ENCODE results near the gene FMOD. TPM values are rescaled to one million over a fixed set of nuclear protein-coding genes. Genes with fewer than 3 reads are reported as not detected.
A peak's percentile ranks its signal among the peaks of the same experiment; 100 is the strongest.

FMOD gene
- total RNA-seq, result 10 to 100 TPM; 13.3 to 36.6 (median 22.9) TPM

- TF ChIP-seq EP300 (IDR thresholded peaks at IDR 0.05) (no peak), POLR2A (IDR thresholded peaks at IDR 0.05) (no peak)
- Histone ChIP-seq H3K27me3 (no peaks in the 10 kb centered on the region), H3K9me3 (no peaks in the 10 kb centered on the region), H3K4me1 (peaks cover 25% of the 10 kb centered on the region), H3K4me3 (peak within 1 kb of the TSS; percentile 34), H3K36me3 (no peaks in the 10 kb centered on the region), H3K27ac (peak within 1 kb of the TSS; percentile 54)
- peak in 1 of 2 donors; percentile 89 for DNase-seq (ENCODE audit: low spot score in 2 of 2)
- WGBS, result 18% methylated on average over 16 of the region's 17 CpGs
Measured at GRCh38 chr1:203351037-203351625, at the start of gene FMOD. TSS of gene FMOD (minus strand) at chr1:203351122. CDS start at chr1:203348270, 2,852 bp downstream.

- TF ChIP-seq POLR2A (IDR thresholded peaks at IDR 0.05), result no peak
- TF ChIP-seq, protein P1, sequence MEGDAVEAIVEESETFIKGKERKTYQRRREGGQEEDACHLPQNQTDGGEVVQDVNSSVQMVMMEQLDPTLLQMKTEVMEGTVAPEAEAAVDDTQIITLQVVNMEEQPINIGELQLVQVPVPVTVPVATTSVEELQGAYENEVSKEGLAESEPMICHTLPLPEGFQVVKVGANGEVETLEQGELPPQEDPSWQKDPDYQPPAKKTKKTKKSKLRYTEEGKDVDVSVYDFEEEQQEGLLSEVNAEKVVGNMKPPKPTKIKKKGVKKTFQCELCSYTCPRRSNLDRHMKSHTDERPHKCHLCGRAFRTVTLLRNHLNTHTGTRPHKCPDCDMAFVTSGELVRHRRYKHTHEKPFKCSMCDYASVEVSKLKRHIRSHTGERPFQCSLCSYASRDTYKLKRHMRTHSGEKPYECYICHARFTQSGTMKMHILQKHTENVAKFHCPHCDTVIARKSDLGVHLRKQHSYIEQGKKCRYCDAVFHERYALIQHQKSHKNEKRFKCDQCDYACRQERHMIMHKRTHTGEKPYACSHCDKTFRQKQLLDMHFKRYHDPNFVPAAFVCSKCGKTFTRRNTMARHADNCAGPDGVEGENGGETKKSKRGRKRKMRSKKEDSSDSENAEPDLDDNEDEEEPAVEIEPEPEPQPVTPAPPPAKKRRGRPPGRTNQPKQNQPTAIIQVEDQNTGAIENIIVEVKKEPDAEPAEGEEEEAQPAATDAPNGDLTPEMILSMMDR (IDR thresholded peaks at IDR 0.05), result no peak
- no peak for DNase-seq (ENCODE audit: low spot score in 2 of 2)
- 76% methylated on average over 7 of the region's 7 CpGs for WGBS
- H3K36me3 ChIP-seq, result no peaks in the 10 kb centered on the region
- no peaks in the 10 kb centered on the region for H3K27me3 ChIP-seq
- H3K4me3 ChIP-seq, result no peak overlapping the region
- no peaks in the 10 kb centered on the region for H3K9me3 ChIP-seq
- H3K27ac ChIP-seq, result no peak overlapping the region
- peaks cover 2% of the 10 kb centered on the region for H3K4me1 ChIP-seq
Measured at GRCh38 chr1:203396595-203397194, 45.8 kb upstream of the FMOD start.

GRCh38 chr1:203395751-203396150 lies 44.8 kb upstream of the FMOD start:
- Histone ChIP-seq H3K4me1 (no peaks in the 10 kb centered on the region), H3K36me3 (no peaks in the 10 kb centered on the region), H3K27me3 (no peaks in the 10 kb centered on the region), H3K27ac (no peak overlapping the region), H3K9me3 (no peaks in the 10 kb centered on the region), H3K4me3 (no peak overlapping the region)
- WGBS, result 51% methylated on average over 6 of the region's 6 CpGs
- DNase-seq (ENCODE audit: low spot score in 2 of 2), result no peak
- TF ChIP-seq, protein P1 (IDR thresholded peaks at IDR 0.05), result no peak
- no peak for TF ChIP-seq POLR2A (IDR thresholded peaks at IDR 0.05)
- TF ChIP-seq EP300 (IDR thresholded peaks at IDR 0.05), result no peak
- TF ChIP-seq POLR2AphosphoS5 (IDR thresholded peaks at IDR 0.05), result no peak

DNA sequence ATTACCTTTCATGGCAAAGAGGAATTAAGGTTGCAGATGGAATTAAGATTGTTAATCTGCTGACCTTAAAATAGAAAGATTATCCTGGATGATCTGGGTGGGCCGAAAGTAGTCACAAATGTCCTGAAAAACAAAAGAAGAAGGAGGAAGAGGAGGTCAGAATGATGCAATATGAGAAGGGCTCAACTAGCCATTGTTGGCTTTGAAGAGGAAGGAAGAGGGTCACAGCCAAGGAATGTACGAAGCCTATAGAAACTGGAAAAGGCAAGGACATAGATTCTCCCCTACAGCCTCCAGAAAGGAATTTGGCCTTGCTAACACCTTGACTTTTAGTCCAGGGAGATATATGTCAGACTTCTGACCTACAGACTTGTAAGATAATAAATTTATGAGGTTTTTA lies 39.4 kb upstream of the FMOD start:
- no peaks in the 10 kb centered on the region for H3K27me3 ChIP-seq
- no peaks in the 10 kb centered on the region for H3K4me1 ChIP-seq

DNA sequence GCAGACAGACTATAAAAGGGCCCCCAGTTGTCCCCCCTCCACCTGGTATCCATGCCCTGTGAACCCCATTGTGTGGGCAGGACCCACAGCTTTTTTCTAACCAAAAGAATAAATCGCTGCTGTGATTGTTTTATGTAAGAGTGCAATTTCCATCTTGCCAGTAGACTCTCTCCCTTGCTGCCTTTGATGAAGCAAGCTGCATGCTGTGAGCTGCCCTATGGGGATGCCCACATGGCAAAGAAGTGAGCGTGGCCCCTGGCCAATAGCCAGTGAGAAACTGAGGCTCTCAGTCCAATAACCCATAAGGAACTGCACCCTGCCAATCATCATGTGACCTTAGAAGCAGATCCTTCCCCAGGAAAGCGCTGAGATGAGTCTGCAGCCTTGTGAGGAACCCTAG lies 37.8 kb upstream of the FMOD start:
- WGBS, result 78% methylated on average over 3 of the region's 3 CpGs
- no peak for TF ChIP-seq EP300 (IDR thresholded peaks at IDR 0.05)
- TF ChIP-seq, protein P1 (IDR thresholded peaks at IDR 0.05), result no peak
- TF ChIP-seq POLR2AphosphoS5 (IDR thresholded peaks at IDR 0.05), result no peak
- TF ChIP-seq POLR2A (IDR thresholded peaks at IDR 0.05), result no peak
- H3K4me3 ChIP-seq, result no peak overlapping the region
- DNase-seq (ENCODE audit: low spot score in 2 of 2), result no peak
- no peaks in the 10 kb centered on the region for H3K36me3 ChIP-seq
- H3K4me1 ChIP-seq, result no peaks in the 10 kb centered on the region
- H3K27ac ChIP-seq, result no peak overlapping the region
- no peaks in the 10 kb centered on the region for H3K9me3 ChIP-seq
- no peaks in the 10 kb centered on the region for H3K27me3 ChIP-seq

More for the DNA sequence above, 39.4 kb upstream of the FMOD start:
- no peaks in the 10 kb centered on the region for H3K36me3 ChIP-seq
- DNase-seq (ENCODE audit: low spot score in 2 of 2), result no peak
- TF ChIP-seq POLR2AphosphoS5 (IDR thresholded peaks at IDR 0.05) (no peak), EP300 (IDR thresholded peaks at IDR 0.05) (no peak), POLR2A (IDR thresholded peaks at IDR 0.05) (no peak)
- TF ChIP-seq, protein P1 (IDR thresholded peaks at IDR 0.05), result no peak
- no peaks in the 10 kb centered on the region for H3K9me3 ChIP-seq
- H3K4me3 ChIP-seq, result no peak overlapping the region
- 65% methylated on average over 2 of the region's 2 CpGs for WGBS
- no peak overlapping the region for H3K27ac ChIP-seq
